Measurements from ENCODE around the gene ST8SIA1. TPM values are rescaled to one million over a fixed set of nuclear protein-coding genes. Genes with fewer than 3 reads are reported as not detected.

The ST8SIA1 gene
- total and polyA plus RNA-seq, 2 of the 8 experiments (the other 6 are each of a cell fraction or from before 2014, with no cell fraction given), result 1.9 to 4.4 TPM

- TF ChIP-seq TAF7 (optimal IDR thresholded peaks at IDR 0.05; ENCODE audit: borderline replicate concordance, low read depth, low read length) (no peak), CBX8 (IDR thresholded peaks at IDR 0.05; ENCODE audit: borderline replicate concordance, low read depth, low read length) (no peak), GABPA (IDR thresholded peaks at IDR 0.05; ENCODE audit: borderline replicate concordance, insufficient read depth, low read length) (no peak), RXRA (IDR thresholded peaks at IDR 0.05; ENCODE audit: insufficient read depth, low read depth, low read length) (no peak), CTCF (IDR thresholded peaks at IDR 0.05; ENCODE audit: control extremely low read depth in 1 of 3, insufficient read depth in 1 of 3, low read depth in 1 of 3, low read length in 3 of 3) (no peak), RBBP5 (IDR thresholded peaks at IDR 0.05; ENCODE audit: borderline replicate concordance, low read depth, low read length) (no peak)
- DNase-seq (ENCODE audit: low read depth in 1 of 2, low spot score in 2 of 2) (no peak), FAIRE-seq (no peak)
- Histone ChIP-seq H4K5ac (ENCODE audit: insufficient read length, low read depth, low read length) (no peak overlapping the region), H4K91ac (replicated peaks; ENCODE audit: insufficient read length, low read length) (no peak overlapping the region), H2BK5ac (ENCODE audit: low read depth, low read length) (no peak overlapping the region), H3K9ac (replicated peaks in 1 of 4; ENCODE audit: extremely low read depth in 1 of 4, low read depth in 3 of 4, low read length in 3 of 4) (no peak overlapping the region), H2AK5ac (ENCODE audit: low read depth, low read length) (no peak overlapping the region), H3K4me2 (ENCODE audit: insufficient read depth in 1 of 2, low read depth in 2 of 2, low read length in 2 of 2) (no peak overlapping the region), H3K18ac (ENCODE audit: extremely low read depth, low read length) (no peak overlapping the region), H2AFZ (ENCODE audit: low read length) (no peak overlapping the region), H3K36me3 (ENCODE audit: control insufficient read depth in 2 of 4, insufficient read depth in 4 of 4, low read length in 3 of 4) (no peaks in the 10 kb centered on the region), H2BK15ac (ENCODE audit: low read length) (no peak overlapping the region), H2BK20ac (ENCODE audit: low read length) (no peak overlapping the region), H2BK120ac (replicated peaks; ENCODE audit: low read depth, low read length) (no peak overlapping the region), H4K20me1 (replicated peaks in 1 of 2; ENCODE audit: control insufficient read depth in 1 of 2, insufficient read depth in 2 of 2, low read length in 2 of 2) (no peaks in the 10 kb centered on the region), H3K27me3 (replicated peaks in 1 of 4; ENCODE audit: control insufficient read depth in 3 of 4, extremely low read depth in 1 of 4, insufficient read depth in 3 of 4, low read length in 3 of 4) (no peaks in the 10 kb centered on the region), H3K4ac (replicated peaks; ENCODE audit: insufficient read length, low read depth, low read length) (no peak overlapping the region), H3K79me1 (ENCODE audit: low read depth, low read length) (no peaks in the 10 kb centered on the region), H3K4me1 (replicated peaks in 1 of 4; ENCODE audit: control insufficient read depth in 3 of 4, insufficient read depth in 4 of 4, low read length in 3 of 4) (peaks cover 0 to 6% (median 5%) of the 10 kb centered on the region in 4 experiments; a peak in 4 of 7 replicates), H3K27ac (ENCODE audit: low read depth, low read length) (no peak overlapping the region), H3K23ac (ENCODE audit: insufficient read length) (no peak overlapping the region), H3K14ac (ENCODE audit: insufficient read length) (no peak overlapping the region), H2BK12ac (ENCODE audit: low read depth, low read length) (no peak overlapping the region), H3K56ac (replicated peaks; ENCODE audit: insufficient read length, low read depth, low read length) (no peak overlapping the region), H3K9me3 (ENCODE audit: insufficient read depth in 2 of 2, low read depth in 1 of 2, low read length in 1 of 2) (no peaks in the 10 kb centered on the region), H3K4me3 (ENCODE audit: extremely low read depth in 1 of 4, insufficient read depth in 2 of 4, low read depth in 3 of 4, low read length in 4 of 4) (no peak overlapping the region), H3K23me2 (ENCODE audit: low read depth, low read length) (no peaks in the 10 kb centered on the region; the same call in 1 of the 2 replicates), H4K8ac (ENCODE audit: extremely low read depth, insufficient read depth, low read length) (no peak overlapping the region), H3K79me2 (ENCODE audit: control insufficient read depth in 1 of 2, insufficient read depth in 2 of 2, low read length in 2 of 2) (no peaks in the 10 kb centered on the region)
- ChIA-PET POLR2A (ENCODE audit: partially characterized antibody) (no interaction called here), CTCF (ENCODE audit: partially characterized antibody) (interaction anchor here (1.0 to 1.2 kb wide), 3 partner anchors 16 to 46 kb away, joined by 3 read pairs; no protein-coding TSS in a partner anchor)
- 91% methylated on average over 6 of the region's 6 CpGs; no CpG with 5 or more reads in 1 of the 2 experiments for WGBS, 2 experiments (ENCODE audit: extremely low coverage in 1 of 2, insufficient coverage in 1 of 2, insufficient read length in 1 of 2, insufficient replicate concordance in 2 of 2, low coverage in 1 of 2, low lambda C conversion rate in 2 of 2, missing lambda C conversion rate in 1 of 2)
These were observed 45.3 kb downstream of the ST8SIA1 start for GRCh38 chr12:22289250-22289649.
